ENCODE data around the gene CTDSPL. TPM values are rescaled to one million over a fixed set of nuclear protein-coding genes. Genes with fewer than 3 reads are reported as not detected.

Gene CTDSPL
- total RNA-seq, 4 donors from 2014 or later = 39.8 to 105 (median 56.2) TPM

DNA sequence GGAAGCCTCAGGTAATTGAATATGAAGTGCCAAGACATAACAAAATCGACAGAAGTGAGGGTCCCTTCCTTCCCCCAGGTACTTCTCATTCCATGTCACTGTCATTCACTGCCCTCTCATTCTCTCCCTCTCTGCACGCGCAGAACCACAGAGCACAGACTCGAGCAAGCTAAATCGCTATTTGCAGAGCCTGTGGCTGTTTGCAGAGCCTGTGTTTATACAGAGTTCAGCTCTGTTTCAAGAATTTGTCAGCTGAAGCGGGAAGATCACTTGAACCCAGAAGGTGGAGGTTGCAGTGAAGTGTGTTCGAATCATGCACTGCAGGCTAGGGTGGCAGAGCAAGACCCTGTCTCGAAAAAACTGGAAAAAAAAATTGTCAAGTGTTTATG is 131.4 kb downstream of the CTDSPL start:
- intact Hi-C loops (cut with DNase I; ENCODE audit: low total_unique reads) = no loop called here
- peaks cover 17 to 57% (median 56%) of the 10 kb centered on the region in 4 donors for H3K4me1 ChIP-seq
- H3K27me3 ChIP-seq = no peaks in the 10 kb centered on the region
- no peak for DNase-seq
- no peak for TF ChIP-seq POLR2A (IDR thresholded peaks at IDR 0.05)
- TF ChIP-seq POLR2AphosphoS5 (IDR thresholded peaks at IDR 0.05) = no peak
- TF ChIP-seq, protein P1, sequence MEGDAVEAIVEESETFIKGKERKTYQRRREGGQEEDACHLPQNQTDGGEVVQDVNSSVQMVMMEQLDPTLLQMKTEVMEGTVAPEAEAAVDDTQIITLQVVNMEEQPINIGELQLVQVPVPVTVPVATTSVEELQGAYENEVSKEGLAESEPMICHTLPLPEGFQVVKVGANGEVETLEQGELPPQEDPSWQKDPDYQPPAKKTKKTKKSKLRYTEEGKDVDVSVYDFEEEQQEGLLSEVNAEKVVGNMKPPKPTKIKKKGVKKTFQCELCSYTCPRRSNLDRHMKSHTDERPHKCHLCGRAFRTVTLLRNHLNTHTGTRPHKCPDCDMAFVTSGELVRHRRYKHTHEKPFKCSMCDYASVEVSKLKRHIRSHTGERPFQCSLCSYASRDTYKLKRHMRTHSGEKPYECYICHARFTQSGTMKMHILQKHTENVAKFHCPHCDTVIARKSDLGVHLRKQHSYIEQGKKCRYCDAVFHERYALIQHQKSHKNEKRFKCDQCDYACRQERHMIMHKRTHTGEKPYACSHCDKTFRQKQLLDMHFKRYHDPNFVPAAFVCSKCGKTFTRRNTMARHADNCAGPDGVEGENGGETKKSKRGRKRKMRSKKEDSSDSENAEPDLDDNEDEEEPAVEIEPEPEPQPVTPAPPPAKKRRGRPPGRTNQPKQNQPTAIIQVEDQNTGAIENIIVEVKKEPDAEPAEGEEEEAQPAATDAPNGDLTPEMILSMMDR (IDR thresholded peaks at IDR 0.05) = no peak
- no peak for TF ChIP-seq EP300 (IDR thresholded peaks at IDR 0.05; ENCODE audit: low read depth)
- peak overlapping the region; percentile 85 to 90 (median 89) for H3K27ac ChIP-seq
- in situ Hi-C loops (cut with MboI; ENCODE audit: low pct_ligation_motif_present in 1 of 4, low pct_unique_long_range_greater_than_20kb in 1 of 4, low sequenced_read_pairs in 3 of 4) = no loop called here
- H3K36me3 ChIP-seq = no peaks in the 10 kb centered on the region
- H3K4me3 ChIP-seq = peak overlapping the region in 1 of 4 donors; percentile 44
- H3K9me3 ChIP-seq = no peaks in the 10 kb centered on the region
- WGBS, 2 donors (ENCODE audit: low coverage in 1 of 2) = 59 to 69% methylated on average over 3 to 8 of the region's 8 CpGs

- Histone ChIP-seq H3K27ac (peak overlapping the region; percentile 85 to 90 (median 89)), H3K27me3 (no peaks in the 10 kb centered on the region), H3K9me3 (no peaks in the 10 kb centered on the region), H3K4me1 (peaks cover 20 to 58% (median 57%) of the 10 kb centered on the region in 4 donors), H3K4me3 (peak overlapping the region; percentile 41 to 59 (median 50)), H3K36me3 (no peaks in the 10 kb centered on the region)
- intact Hi-C loops (cut with DNase I; ENCODE audit: low total_unique reads) (no loop called here), in situ Hi-C loops (cut with MboI; ENCODE audit: low pct_ligation_motif_present in 1 of 4, low pct_unique_long_range_greater_than_20kb in 1 of 4, low sequenced_read_pairs in 3 of 4) (no loop called here)
- no peak for TF ChIP-seq EP300 (IDR thresholded peaks at IDR 0.05; ENCODE audit: low read depth)
- no peak for TF ChIP-seq POLR2A (IDR thresholded peaks at IDR 0.05)
- TF ChIP-seq POLR2AphosphoS5 (IDR thresholded peaks at IDR 0.05) = no peak
- TF ChIP-seq, protein P1 (IDR thresholded peaks at IDR 0.05) = no peak
- DNase-seq = no peak
- WGBS, 2 donors (ENCODE audit: low coverage in 1 of 2) = 30 to 50% methylated on average over 1 to 6 of the region's 6 CpGs
Observed at GRCh38 chr3:37993460-37993819, 131.8 kb downstream of the CTDSPL start.

DNA sequence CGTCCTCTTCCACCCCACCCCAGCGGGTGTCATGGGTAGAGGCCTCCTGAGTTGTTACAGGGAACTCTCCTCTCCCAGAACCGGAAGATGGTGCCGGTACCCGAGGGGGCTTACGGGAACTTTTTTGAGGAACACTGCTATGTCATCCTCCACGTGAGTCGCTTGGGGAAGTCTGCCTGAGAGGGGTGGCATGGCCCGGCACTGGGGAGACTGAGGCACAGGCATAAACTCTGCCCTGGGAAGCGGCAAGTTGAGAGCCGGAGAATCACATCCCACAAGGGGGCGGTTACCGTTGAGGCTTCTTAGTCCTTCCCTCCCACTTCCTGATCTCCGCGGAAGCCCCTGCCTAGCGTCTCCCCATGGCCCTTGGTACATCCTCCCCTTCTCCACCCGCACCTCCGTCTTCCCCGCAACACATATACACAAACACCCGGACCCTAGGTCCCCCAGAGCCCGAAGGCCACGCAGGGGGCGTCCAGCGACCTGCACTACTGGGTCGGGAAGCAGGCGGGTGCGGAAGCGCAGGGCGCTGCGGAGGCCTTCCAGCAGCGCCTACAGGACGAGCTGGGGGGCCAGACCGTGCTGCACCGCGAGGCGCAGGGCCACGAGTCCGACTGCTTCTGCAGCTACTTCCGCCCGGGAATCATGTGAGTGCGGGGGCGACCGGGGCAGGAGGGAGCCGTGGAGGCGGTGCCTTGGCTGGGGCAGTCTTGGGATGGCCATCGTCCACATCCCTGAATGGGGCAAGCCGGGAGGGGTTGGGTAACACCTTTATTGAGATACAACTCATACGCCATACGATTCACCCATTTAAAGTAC is 132.3 kb downstream of the CTDSPL start:
- H3K27me3 ChIP-seq = no peaks in the 10 kb centered on the region
- H3K4me1 ChIP-seq = peaks cover 23 to 57% (median 55%) of the 10 kb centered on the region in 4 donors
- peak; percentile 79 for DNase-seq
- WGBS, 2 donors (ENCODE audit: low coverage in 1 of 2) = 43% methylated on average over 46 of the region's 49 CpGs; no CpG with 5 or more reads in 1 of the 2 donors
- TF ChIP-seq, protein P1 (IDR thresholded peaks at IDR 0.05) = no peak
- TF ChIP-seq POLR2AphosphoS5 (IDR thresholded peaks at IDR 0.05) = peak; percentile 71 to 87 (median 76)
- TF ChIP-seq POLR2A (IDR thresholded peaks at IDR 0.05) = peak; percentile 76
- no peaks in the 10 kb centered on the region for H3K36me3 ChIP-seq
- in situ Hi-C loops (cut with MboI; ENCODE audit: low pct_ligation_motif_present in 1 of 4, low pct_unique_long_range_greater_than_20kb in 1 of 4, low sequenced_read_pairs in 3 of 4) = no loop called here
- intact Hi-C loops (cut with DNase I; ENCODE audit: low total_unique reads) = no loop called here
- H3K4me3 ChIP-seq = peak overlapping the region; percentile 41 to 59 (median 50)
- no peaks in the 10 kb centered on the region for H3K9me3 ChIP-seq
- peak overlapping the region; percentile 85 to 90 (median 89) for H3K27ac ChIP-seq

DNA sequence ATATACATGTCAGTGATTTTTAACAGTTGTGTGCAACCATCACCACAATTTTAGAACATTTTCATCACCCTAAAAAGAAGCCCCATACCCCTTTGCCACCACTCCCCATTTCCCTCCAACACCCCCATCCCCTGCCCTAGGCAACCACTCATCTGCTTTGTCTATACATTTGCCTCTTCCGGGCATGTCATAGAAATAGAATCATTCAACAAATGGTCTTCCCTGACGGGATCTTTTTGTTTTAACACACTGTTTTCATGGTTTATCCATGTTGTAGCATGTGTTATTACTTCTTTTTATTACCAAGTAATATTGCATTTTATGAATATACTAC is 132.9 kb downstream of the CTDSPL start:
- H3K27ac ChIP-seq = peak overlapping the region; percentile 85 to 90 (median 89)
- intact Hi-C loops (cut with DNase I; ENCODE audit: low total_unique reads) (no loop called here), in situ Hi-C loops (cut with MboI; ENCODE audit: low pct_ligation_motif_present in 1 of 4, low pct_unique_long_range_greater_than_20kb in 1 of 4, low sequenced_read_pairs in 3 of 4) (no loop called here)
- no peaks in the 10 kb centered on the region for H3K9me3 ChIP-seq
- TF ChIP-seq POLR2A (IDR thresholded peaks at IDR 0.05) = no peak
- TF ChIP-seq POLR2AphosphoS5 (IDR thresholded peaks at IDR 0.05) = no peak
- TF ChIP-seq, protein P1 (IDR thresholded peaks at IDR 0.05) = no peak
- TF ChIP-seq EP300 (IDR thresholded peaks at IDR 0.05; ENCODE audit: low read depth) = no peak
- no peaks in the 10 kb centered on the region for H3K36me3 ChIP-seq
- H3K4me1 ChIP-seq = peaks cover 23 to 60% (median 57%) of the 10 kb centered on the region in 4 donors
- 17 to 47% methylated on average over 2 of the region's 2 CpGs for WGBS, 2 donors (ENCODE audit: low coverage in 1 of 2)
- DNase-seq = no peak
- H3K27me3 ChIP-seq = no peaks in the 10 kb centered on the region
- peak overlapping the region; percentile 41 to 59 (median 50) for H3K4me3 ChIP-seq
